GDM1 (cell line): ENCODE data around the gene JKAMP.
"Not testable (repeated sequence)": the region's sequence is repeated elsewhere in the genome, so short reads cannot be mapped to it uniquely, and the experiment has no call there.

Experiments used
- DNase-seq: peaks from one replicate; lab custom pipeline; 2025; lab: John Stamatoyannopoulos, UW

Gene JKAMP

DNA sequence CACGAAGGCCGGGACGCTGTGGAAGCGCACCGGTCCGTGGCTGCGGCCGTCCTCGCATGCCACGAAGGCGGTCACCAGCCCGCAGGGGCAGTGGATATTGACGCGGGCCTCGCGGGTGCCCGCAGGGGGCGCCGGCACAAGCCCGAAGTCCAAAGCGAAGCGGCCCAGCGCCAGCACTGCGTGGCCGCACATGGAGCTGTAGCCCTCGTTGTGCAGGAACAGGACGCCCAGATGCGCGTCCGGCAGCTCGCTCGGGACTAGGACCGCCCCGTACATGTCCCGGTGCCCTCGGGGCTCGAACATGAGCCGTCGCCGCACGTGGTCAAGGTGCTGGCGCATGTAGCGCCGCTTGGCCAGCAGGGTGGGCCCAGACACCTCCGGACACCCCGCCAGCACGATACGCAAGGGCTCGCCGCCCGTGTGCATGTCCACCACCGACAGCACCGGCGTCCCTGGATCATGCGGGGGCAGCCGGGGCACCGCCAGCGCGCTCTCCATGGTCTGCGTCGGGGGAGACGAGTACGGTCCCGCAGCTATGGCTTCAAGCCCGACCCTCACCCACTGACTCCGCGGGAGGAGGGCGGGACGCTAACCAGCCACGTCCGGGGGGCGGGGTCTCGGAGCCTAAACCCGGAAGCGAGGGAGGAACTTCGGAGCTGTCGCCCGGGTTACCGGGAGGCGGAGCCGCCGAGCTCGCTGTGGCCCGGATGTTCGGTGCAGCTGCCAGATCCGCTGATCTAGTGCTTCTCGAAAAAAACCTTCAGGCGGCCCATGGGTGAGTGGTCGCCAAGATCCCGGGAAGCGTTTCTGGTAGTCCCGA is at the start of gene JKAMP, which contains the start of gene L3HYPDH:
Gene JKAMP, plus strand, starts transcription at position 699 of the 820 bp plus-strand sequence. Its CDS starts 73 bp downstream, at position 772.
Gene L3HYPDH, minus strand, starts transcription at position 590 of the 820 bp plus-strand sequence. Its CDS starts 92 bp downstream, at position 498.
- DNase-seq: peak; percentile 95

DNA sequence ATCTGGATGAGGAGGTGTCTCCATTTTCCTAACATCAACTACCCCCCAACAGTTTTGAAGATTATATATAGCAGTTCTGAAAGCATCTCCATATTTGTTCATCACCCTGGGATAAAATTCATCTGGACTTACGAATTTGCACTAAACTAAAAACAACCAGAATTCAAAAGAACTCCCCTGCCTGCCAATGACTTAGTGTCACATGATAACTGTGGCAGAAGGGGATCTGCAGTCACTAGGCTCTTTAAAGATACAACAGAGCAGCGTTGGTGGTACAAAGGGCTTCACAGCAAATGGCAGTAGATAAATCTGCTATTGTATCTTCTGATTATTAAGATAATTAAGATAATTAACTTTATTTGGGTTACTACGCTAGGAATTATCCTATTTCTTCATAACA is 49.2 kb upstream of the JKAMP start:
- DNase-seq: no peak

- DNase-seq: no peak
Measured at GRCh38 chr14:59435987-59436386, 48.3 kb upstream of the JKAMP start.

- no peak for DNase-seq
Measured at GRCh38 chr14:59438195-59438647, 46.1 kb upstream of the JKAMP start.

- no peak for DNase-seq
Measured at GRCh38 chr14:59439256-59439965, 44.9 kb upstream of the JKAMP start.

- not testable (repeated sequence) for DNase-seq
Measured at GRCh38 chr14:59448673-59449072, 35.6 kb upstream of the JKAMP start.

GRCh38 chr14:59450716-59451115 is 33.6 kb upstream of the JKAMP start:
- DNase-seq: no peak

GRCh38 chr14:59451849-59452248 is 32.5 kb upstream of the JKAMP start:
- DNase-seq: no peak

DNA sequence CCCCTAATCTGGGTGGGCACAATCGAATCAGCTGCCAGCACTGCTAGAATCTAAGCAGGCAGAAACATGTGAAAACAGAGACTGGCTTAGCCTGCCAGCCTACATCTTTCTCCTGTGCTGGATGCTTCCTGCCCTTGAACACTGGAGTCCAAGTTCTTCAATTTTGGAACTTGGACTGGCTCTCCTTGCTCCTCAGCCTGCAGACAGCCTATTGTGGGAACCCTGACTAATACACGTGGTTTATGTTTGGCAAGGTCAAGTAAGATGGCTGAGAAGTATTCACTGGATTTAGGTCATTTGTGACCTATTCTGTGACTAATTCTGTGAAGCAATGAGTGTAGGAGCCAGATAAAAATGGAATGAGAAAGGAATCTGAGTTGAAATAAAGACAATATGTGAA is 30.2 kb upstream of the JKAMP start:
- DNase-seq: no peak

DNA sequence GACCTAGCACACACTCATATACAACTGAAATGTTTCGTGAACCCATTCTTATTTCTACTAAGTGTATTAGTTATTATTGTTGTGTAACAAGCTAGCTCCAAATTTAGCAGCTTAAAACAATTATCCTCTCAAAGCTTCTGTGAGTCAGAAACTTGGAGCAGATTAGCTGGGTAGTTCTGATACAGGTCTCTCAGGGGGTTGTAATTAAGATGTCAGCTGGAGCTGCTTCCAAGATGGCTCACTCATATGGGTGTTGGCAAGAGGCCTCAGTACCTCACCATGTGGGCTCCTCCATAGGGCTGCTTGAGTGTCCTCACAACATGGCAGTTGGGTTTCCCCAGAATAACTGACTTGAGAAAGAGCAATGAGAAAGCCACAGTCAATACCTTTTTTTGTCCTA is 28.9 kb upstream of the JKAMP start:
- no peak for DNase-seq

DNA sequence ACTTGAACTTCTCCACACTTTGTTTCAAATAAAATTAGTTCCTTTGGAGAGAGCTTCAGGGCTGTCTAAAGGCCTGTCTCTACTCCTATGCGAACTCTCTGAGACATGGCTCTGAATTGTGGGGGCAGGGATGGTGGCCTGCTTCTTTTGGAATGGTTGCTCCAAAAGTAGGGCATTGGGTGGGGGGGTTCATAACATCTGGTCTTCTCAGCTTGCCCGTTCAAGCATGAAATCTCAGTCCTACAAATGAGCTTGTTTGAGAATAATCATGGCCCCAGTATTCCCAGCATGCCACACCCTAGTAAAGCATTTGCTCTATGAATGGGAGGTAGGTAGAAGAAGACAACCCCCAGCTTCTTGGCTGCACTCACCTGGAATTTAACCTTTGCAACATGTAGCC is 25.8 kb upstream of the JKAMP start:
- no peak for DNase-seq

DNA sequence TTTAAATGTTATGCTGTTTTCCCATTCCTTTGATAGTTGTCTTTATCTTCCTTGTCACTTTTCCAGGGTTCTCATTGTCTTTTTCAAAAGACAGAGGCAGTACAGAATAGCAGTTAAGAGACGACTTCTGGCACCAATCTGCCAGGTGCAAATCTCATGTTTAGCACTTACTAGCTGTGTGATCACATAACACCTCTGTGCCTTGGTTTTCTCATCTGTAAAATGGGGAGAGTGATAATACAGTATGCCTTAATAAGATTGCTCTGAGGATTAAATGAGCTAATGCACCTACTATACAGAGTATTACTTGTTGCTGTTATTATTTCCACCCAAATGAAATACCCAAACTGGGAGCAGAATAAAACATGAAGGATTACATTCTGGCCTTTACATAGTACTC is 23.9 kb upstream of the JKAMP start:
- DNase-seq: no peak

DNA sequence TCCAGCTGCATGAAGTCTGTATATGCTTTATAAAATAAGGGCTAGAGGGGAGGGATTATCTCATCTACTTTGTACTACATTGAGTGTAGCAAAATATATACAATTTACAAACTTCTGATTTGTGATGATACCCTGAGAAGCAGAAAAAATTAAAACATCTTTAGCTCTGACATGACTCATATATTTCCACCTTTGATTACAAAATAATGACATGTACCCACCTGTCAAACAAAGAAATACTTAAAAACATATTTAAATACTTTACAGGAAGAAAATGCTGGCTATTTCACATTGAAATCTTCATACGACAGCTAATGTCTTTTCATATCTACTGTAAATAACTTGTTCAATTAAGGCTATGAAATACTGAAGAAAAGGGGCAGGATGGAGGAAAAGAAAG is 22.4 kb upstream of the JKAMP start:
- DNase-seq: no peak

DNA sequence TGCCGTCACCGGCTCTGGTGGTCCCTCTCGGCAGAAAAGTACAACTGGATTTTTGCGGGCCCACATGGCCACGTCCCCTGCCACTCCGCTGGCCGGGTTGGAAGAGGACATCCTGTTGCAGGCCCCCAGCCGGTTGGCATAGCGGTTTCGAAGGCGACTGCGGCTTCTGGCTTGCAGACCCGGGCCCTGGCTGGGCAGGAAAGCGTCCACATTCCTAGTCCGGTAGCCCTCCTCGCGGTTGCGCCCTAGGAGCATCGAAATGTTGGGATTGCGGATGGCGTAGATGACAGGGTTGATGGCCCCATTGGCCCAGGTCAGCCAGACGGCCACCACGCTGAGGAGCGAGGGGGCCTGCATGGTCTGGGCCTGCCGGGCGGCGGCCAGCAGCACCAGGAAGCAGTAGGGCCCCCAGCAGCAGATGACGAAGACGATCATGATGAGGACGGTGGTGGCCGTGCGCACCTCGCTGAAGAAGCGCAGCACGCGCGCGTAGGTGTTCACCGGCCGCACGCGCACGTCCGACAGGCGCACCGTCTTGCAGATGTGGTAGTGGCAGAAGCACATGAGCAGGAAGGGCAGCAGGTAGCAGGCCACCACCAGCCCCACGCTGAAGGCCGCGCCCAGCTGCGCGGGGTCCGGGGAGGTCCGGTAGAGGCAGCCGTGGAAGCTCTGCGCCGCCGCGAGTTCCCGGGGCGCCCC is 20.4 kb upstream of the JKAMP start:
- DNase-seq: no peak

DNA sequence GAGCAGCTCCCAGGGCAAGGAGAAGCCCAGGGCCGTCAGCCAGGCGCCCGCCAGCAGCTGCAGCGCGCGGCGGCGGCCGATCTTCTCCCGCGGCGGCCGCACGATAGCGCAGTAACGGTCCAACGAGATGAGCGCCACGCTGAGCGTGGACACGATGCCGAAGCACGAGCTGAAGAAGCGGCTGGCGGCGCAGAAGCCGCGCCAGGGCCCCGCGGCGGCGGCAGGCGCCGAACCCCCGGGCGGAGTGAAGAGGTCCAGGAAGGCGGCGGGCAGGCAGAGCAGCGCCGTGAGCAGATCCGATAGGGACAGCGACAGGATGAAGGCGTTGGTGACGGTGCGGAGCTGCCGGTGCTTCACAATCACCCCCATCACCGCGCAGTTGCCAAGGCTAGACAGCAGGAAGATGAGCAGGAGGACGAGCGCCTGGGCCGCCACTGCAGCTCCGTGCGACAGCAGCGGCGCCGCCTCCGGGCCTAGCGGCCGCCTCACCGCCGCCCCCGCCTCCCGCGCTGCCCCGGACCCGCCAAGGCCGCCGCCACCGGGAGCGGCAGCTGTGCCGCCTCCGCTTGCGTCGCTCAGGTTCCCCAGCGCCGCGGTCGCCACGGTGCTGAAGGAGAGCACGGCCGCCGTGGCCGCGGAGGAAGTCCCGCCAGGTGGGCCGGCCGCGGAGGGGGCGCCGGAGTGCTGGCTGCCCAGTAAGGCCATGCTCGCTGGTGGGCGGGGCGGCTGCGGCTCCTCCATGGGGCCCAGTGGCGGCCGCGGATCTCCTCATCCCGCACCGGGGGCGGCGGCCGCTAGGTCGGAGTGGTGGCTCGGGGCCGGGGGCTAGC is 19.6 kb upstream of the JKAMP start:
- no peak for DNase-seq

DNA sequence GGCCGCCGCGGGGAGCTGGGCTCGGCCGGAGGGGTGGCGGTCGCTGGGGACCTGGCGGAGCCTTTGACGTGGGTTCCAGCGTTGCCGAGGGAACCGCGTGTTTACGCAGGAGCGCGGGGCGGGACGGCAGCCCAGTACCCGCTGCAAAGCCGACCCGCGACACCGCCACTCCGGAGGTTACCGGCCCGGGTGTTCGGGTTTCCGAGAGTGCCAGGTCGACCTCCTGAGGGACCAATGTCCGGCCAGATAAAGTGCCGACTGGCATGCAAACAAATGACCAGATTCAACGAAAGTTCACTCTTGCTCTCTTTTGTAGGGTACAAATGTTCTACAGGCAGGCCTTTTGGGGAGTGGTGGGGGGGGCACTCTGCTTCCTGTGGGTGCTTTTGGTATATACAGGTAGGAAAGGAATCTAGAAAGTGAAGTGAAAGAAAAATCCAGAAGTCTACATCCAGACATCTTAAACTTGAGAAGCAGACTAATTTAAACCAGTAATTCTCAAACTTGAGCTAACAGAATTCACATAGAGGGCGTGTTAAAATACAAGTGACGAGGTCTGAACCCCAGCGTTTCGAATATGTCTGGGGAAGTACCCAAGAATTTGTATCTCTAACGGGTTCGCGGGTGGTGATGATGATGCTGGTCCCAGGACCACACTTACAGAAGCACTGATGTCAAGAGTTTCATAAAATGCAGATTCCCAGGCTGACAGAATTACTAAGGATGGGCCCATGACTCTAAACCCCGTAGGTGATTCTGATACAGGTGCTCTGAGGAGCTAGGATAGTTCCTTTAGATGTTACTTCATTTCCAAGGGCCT is 18.8 kb upstream of the JKAMP start, which contains the start of gene GPR135:
Gene GPR135, minus strand, starts transcription at position 65 of the 820 bp plus-strand sequence. CDS start 154 bp downstream, outside the sequence.
- no peak for DNase-seq

DNA sequence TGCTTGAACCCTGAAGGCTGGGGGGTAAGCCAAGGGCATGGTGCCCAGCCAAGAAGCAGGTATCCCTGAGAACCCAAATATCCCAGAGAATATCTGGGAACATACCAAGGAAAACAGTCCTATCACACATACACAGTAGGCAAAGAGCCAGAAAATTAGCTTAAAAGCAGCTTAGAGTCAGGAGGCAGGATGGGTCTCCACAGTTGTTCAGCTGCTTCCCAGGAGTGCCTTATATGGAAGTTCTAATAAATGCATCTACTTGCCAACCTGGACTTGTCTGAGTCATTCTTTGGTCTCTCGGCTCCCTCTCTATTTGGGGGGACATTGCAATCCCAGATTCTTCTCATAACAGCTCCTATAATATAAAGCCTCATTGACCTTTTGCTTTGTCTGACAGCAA is 10.1 kb upstream of the JKAMP start:
- DNase-seq: no peak

GRCh38 chr14:59475709-59476108 is 8.6 kb upstream of the JKAMP start:
- DNase-seq: no peak

DNA sequence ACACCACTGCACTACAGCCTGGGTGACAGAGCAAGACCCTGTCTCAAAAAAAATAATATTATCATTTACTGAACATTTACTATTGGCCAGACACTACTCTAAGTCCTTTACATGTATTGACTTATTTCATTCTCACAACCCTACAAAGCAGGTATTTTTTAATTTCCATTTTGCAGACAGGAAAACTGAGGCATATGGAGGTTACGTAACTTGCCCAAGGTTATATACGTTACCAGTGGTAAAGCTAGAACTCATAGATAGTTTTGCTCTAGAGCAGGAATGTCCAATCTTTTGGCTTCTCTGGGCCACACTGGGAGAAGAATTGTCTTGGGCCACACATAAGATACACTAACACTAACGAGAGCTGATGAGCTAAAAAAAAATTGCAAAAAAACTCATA is 5.8 kb upstream of the JKAMP start:
- DNase-seq: no peak

GRCh38 chr14:59480166-59480565 is 4.2 kb upstream of the JKAMP start:
- DNase-seq: no peak

GRCh38 chr14:59481407-59481806 is 2.9 kb upstream of the JKAMP start:
- no peak for DNase-seq
